GM21619 (cell line): ENCODE data around the gene CYP4F8.

ENCODE experiments used
- ATAC-seq: cut with Tn5 transposase; IDR thresholded peaks from one replicate; pipeline ENCODE4 v1.9.1; 2021; ENCODE audit not compliant: unreplicated experiment

Gene CYP4F8

GRCh38 chr19:15615526-15615925 lies 508 bp downstream of the CYP4F8 start:
- no peak for ATAC-seq

- ATAC-seq = no peak
Observed at GRCh38 chr19:15616183-15616582, 1.2 kb downstream of the CYP4F8 start.

- ATAC-seq = no peak
Observed at GRCh38 chr19:15616627-15617270, 1.7 kb downstream of the CYP4F8 start.

DNA sequence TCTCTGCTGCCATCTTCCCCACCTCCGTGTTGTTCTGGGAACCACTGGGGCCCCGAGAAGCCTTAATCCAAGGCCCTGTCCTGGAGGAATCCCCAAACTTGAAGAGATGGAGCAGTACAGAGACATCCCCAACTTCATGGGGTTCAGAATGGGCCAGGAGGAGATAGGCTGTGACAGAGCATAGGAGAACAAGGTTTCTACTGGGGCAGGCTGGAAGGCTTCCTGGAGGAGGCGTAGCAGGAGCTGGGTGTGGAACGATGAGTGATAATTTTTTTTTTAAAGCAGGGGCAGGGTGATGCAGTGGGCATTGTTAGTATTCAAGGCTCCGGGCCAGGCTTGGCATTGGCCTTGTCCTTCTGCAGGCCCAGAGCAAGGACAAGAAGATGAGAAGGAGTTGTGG lies 3.3 kb downstream of the CYP4F8 start:
- no peak for ATAC-seq

DNA sequence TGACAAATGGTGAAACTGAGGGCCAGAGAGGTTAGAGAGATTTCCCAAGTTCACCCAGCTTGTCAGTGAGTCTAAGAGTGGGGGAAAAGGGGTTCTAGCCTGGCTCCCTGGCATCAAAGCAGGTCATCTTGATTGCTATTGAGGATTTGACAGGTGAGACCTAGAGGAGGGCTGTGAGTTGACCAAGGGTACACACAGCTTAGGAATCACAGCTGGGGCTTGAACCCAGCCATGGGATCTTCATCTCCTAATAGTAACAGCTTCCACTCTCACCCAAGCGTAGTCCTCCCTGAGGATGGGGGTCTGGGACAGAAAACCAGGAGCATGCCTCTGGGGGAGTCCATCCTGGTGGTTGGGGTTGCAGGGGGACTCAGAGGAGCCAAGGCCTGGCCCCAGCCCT lies 6.8 kb downstream of the CYP4F8 start:
- no peak for ATAC-seq

DNA sequence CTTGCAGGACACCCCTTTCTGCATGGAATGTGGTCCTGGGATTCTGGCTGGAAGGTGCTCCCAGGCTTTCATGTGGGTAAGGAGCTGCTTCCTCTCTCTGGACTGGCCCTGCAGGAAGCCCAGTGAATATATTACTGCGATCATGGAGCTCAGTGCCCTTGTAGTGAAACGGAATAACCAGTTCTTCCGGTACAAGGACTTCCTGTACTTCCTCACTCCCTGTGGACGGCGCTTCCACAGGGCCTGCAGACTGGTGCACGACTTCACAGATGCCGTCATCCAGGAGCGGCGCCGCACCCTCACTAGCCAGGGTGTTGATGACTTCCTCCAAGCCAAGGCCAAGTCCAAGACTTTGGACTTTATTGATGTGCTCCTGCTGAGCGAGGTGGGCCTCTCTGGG lies 8.0 kb downstream of the CYP4F8 start:
- no peak for ATAC-seq

DNA sequence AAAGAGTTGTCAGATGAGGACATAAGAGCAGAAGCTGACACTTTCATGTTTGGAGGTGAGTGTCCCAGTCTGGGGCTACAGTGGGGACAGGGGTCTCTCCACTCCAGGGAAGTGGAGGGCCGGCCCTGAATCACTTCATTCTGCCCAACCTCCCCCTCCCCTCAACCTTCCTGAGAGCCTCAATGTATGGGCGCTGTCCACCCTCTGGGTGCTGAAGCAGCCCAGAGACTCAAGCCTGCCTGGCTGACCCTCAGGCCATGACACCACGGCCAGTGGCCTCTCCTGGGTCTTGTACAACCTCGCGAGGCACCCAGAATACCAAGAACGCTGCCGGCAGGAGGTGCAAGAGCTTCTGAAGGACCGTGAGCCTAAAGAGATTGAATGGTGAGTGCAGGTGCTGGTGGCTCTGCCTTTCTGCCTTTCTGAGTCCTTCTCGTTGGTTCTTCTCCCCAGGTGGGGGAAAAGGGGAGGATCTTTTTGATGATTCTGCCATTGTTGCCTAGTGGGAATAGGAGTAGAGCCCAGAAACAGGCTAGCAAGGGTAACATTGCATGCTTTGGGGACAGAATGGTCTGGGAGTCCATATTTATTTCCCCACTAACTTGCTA lies 8.8 kb downstream of the CYP4F8 start:
- no peak for ATAC-seq

GRCh38 chr19:15628236-15629002 lies 13.4 kb downstream of the CYP4F8 start:
- ATAC-seq = no peak

GRCh38 chr19:15629003-15629880 lies 14.2 kb downstream of the CYP4F8 start:
- no peak for ATAC-seq

DNA sequence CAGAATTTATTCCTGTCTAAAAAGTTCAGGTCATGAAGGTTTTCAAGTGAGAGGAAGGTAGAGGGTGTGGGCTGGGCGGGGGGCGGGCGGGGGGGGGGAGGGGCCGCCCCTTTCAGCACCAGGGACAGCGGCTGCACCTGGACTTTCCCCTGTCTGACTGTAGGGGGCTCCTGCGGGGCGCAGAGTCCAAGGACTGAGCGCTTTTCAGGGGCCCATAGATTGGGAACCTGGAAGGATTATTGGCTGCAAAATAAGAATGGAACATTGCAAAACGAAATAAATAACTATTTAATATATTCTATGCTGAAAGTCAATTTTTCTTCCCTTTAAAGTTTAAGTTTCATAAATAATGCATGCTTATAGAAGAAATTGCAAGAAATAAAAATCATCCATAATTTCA lies 16.8 kb downstream of the CYP4F8 start:
- no peak for ATAC-seq

GRCh38 chr19:15633082-15633835 lies 18.2 kb downstream of the CYP4F8 start:
- ATAC-seq = no peak

GRCh38 chr19:15634105-15634504 lies 19.1 kb downstream of the CYP4F8 start:
- no peak for ATAC-seq

DNA sequence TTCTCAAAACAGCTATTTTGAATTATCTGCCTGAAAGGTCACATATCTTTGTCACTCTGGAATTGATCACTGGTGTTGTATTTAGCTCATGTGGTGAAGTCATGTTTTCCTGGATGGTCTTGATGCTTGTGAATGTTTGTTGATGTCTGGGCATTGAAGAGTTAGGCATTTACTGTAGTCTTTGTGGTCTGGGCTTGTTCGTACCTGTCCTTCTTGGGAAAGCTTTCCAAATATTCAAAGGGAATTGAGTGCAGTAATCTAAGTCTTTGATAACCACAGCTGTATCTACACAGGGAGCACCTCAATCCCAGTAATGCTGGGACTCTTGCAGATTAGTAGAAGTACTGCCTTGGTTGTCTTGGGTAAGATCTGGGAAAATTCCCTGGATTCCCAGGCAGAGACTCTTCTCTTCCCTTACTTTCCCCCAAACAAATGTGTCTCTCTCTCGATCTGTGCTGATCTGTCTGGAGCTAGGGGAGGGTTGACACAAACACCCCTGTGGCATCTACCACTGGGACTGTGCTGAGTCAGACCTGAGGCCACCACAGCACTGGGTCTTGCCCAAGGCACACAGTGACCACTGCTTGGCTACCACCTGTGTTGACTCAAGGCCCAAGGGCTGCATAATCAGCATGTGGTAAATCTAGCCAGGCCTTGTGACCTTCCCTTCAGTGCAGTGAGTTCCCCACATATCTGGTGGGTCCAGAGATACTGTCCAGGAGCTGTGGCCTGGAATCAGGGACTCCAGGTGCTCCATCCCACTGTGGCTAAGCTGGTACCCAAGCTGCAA lies 20.2 kb downstream of the CYP4F8 start:
- ATAC-seq = no peak

DNA sequence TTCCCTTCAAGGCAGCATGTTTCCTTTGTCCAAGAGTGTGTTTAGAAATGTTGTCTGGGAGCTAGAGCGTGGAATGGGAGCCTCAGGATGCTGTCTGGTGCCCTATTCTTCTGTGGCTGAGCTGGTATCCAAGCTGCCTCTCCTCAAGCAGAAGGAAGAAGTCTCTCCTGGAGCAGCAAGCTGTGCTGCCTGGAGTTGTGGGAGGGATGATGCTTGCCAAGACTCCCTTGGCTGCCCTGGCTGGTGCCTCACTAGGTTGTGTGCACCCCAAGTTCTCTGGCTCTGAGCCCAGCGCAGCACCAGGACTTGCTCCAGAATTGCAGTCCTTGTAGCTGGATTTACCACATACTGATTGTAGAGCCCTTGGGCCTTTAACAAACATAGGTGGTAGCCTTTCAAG lies 21.0 kb downstream of the CYP4F8 start:
- ATAC-seq = no peak

DNA sequence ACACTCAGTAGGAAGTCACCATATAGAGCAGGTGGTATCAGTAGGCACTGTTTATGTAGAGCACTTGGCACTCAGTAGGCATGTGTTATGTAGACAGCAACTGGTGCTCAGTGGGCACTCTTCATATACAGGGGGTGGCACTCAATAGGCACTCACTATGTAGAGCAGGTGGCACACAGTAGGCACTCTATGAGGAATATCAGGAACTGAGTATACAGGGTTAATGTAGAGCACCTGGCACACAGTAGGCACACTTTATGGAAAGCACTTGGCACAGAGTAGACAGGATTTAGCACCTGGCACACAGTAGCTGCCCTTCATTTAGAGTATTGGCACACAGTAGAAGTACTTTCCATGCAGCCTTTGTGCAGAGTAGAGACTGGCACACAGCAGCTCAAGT lies 24.6 kb downstream of the CYP4F8 start:
- no peak for ATAC-seq

DNA sequence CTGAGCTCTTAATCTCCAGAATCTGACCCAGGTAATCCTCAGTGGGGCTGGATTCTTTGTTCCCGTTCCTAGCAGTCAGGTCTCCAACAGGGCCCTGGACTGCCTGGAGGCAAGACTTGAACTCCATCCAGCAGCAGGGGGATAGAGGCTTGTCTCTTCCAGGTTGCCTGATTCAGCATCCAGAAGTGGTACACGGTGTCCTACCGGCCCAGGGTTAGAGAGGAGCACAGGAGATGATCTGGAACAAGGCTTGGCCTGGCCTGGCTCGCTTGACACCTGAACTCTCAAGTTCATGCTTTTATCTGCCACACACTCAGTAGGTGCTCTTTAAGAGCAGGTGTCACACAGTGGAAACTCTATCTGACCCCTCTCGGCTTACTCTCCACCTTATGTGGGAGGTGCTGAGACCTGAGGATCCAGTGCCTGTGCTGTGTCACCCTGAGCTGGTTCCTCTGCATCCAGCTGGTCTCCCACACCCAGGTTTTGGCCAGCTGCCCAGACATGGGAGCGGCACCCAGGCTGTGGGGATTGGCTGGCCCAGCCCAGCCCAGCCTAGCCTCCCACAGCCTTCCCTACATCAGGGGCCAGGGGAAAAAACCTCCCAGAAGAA lies 25.4 kb downstream of the CYP4F8 start, which contains the start of gene CYP4F3:
Gene CYP4F3, plus strand, starts transcription at position 604 of the 610 bp plus-strand sequence. CDS start 519 bp downstream, outside the sequence.
- ATAC-seq = no peak

DNA sequence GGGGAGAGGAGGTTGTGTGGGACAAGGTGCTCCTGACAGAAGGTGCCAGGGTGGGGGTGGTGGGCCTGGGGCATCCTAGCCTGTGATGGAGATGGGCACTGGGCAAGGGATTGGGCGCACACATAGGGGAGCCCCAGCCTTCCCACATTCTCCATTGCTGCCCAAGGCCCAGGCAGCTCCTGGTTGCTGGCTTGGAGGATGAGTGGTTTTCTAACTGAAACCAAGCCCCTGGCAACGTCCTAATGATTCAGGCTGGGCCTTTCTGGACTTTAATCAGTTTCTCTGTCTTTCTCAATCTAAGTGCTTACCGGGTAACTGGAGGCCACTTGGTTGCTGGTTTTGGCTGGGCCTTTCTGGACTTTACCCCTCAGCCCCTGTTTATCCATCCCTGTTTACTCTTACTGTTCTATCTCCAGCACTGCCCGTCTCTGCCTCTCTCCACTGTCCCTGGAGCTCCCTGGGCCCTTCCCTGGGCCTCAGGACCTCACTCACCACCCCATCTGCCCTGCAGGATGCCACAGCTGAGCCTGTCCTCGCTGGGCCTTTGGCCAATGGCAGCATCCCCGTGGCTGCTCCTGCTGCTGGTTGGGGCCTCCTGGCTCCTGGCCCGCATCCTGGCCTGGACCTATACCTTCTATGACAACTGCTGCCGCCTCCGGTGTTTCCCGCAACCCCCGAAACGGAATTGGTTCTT lies 26.0 kb downstream of the CYP4F8 start:
- ATAC-seq = no peak

DNA sequence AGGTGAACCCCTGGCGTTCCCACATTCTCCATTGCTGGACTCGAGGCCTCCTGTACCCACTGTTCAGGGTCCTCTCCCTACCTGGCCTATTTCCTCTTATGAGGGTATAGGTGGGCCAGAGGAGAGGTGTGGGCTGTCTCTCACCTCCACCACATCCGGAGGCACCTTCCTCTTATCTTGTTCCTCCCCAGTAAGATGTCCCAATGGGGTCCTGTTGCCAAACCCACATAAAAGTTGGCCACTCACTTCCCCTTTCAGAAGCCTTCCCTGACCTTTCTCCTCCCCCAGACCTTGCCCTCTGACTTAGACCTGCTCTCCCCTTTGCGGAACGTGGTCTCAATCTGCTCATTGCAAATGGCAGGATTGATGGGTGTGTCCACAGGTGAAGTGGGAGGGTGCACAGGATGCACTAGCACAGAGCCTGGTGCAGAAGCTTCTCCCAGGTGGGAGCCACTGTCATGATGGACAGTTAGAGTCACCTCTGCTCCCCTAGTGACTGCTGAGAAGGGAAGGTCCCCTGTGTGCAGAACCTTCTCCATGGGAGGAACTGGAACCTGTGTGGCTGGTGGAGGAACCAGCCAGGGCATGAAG lies 27.0 kb downstream of the CYP4F8 start:
- ATAC-seq = no peak
